B cell (primary cell): Measurements from ENCODE around the gene HES5. TPM values are rescaled to one million over a fixed set of nuclear protein-coding genes. Genes with fewer than 3 reads are reported as not detected.

Experiments
- ATAC-seq: fragments of 200-7000 bp; cut with Tn5 transposase; one replicate; pipeline ENCODE4 v1.10.0; 2021; ENCODE audit warnings: low read depth, mild to moderate bottlenecking, moderate number of reproducible peaks, moderate library complexity
- CTCF ChIA-PET: fragments of 350-600 bp; sonication (Branson Sonifier 250); formaldehyde crosslinking; loops from one replicate; lab custom pipeline; 2021; ENCODE audit warnings: antibody characterized with exemption, inconsistent platforms; lab: Charles Lee
- POLR2A ChIA-PET: fragments of 350-600 bp; sonication (Branson Sonifier 250); formaldehyde crosslinking; loops from one replicate; lab custom pipeline; 2021; ENCODE audit warnings: antibody characterized with exemption; lab: Charles Lee
- DNase-seq: peaks from one replicate; pipeline ENCODE4 v3.0.0; 2013
- H2AFZ ChIP-seq: 2 replicates; pipeline ENCODE4 v1.6.1; 2012; ENCODE audit warnings: mild to moderate bottlenecking, low read depth, low read length; ENCODE audit not compliant: insufficient read depth, poor library complexity, severe bottlenecking
- H3K27ac ChIP-seq, 2 donors: 1 replicate in 1 of 2; 2 replicates in 1 of 2; pipeline ENCODE4 v1.5.1; 2012 to 2013; ENCODE audit warnings: low read length in 2 of 2, mild to moderate bottlenecking in 2 of 2, moderate library complexity in 1 of 2
- H3K27me3 ChIP-seq, 4 experiments: fragments of 200-600 bp in 1 of 4; sonication (generic) in 1 of 4; replicated peaks in 1 of 4; 1 replicate in 2 of 4; 2 replicates in 2 of 4; pipeline versions ENCODE4 v1.6.1 to v1.7.0; 2013 to 2016; ENCODE audit warnings: low read length in 3 of 4, mild to moderate bottlenecking in 2 of 4, mixed read lengths in 1 of 4, moderate library complexity in 1 of 4; ENCODE audit not compliant: insufficient read depth in 4 of 4, control insufficient read depth in 3 of 4; ENCODE audit errors: control extremely low read depth in 1 of 4
- H3K36me3 ChIP-seq, 2 experiments: replicated peaks in 1 of 2; 1 replicate in 1 of 2; 2 replicates in 1 of 2; pipeline versions ENCODE4 v1.6.1 to v1.7.1; 2013; ENCODE audit warnings: low read length in 1 of 2; ENCODE audit not compliant: insufficient read depth in 2 of 2, control insufficient read depth in 1 of 2; ENCODE audit errors: control extremely low read depth in 1 of 2, extremely low read depth in 1 of 2
- H3K4me1 ChIP-seq, 2 donors: fragments of 200-600 bp in 1 of 2; sonication (generic) in 1 of 2; 1 replicate in 1 of 2; 2 replicates in 1 of 2; pipeline versions ENCODE4 v1.5.1 to v1.6.1; 2013 to 2017; ENCODE audit warnings: low read length in 2 of 2; ENCODE audit not compliant: control insufficient read depth in 2 of 2, insufficient read depth in 2 of 2
- H3K4me2 ChIP-seq: replicated peaks from 2 replicates; pipeline ENCODE3; 2012; ENCODE audit warnings: mild to moderate bottlenecking, low read depth, low read length; ENCODE audit not compliant: poor library complexity, severe bottlenecking
- H3K4me3 ChIP-seq, 5 experiments: fragments of 200-600 bp in 1 of 5; sonication (generic) in 1 of 5; 1 replicate in 3 of 5; 2 replicates in 2 of 5; pipeline versions ENCODE4 v1.5.1 to v1.7.0; 2011 to 2016; ENCODE audit warnings: low read length in 4 of 5, mild to moderate bottlenecking in 4 of 5, low read depth in 2 of 5, control low read depth in 1 of 5, moderate library complexity in 1 of 5; ENCODE audit not compliant: insufficient read depth in 1 of 5; ENCODE audit errors: control extremely low read depth in 1 of 5, extremely low read depth in 1 of 5
- H3K79me2 ChIP-seq: fragments of 200-600 bp; sonication (generic); one replicate; pipeline ENCODE4 v1.6.0; 2016; ENCODE audit warnings: low read length; ENCODE audit not compliant: control insufficient read depth, insufficient read depth
- H3K9ac ChIP-seq: fragments of 200-600 bp; sonication (generic); 2 replicates; pipeline ENCODE4 v1.6.1; 2017; ENCODE audit warnings: mild to moderate bottlenecking, low read length, moderate library complexity
- H3K9me3 ChIP-seq, 3 donors: one replicate each; pipeline versions ENCODE4 v1.6.1 to v1.7.1; 2013; ENCODE audit warnings: low read length in 2 of 3; ENCODE audit not compliant: control insufficient read depth in 2 of 3, insufficient read depth in 1 of 3; ENCODE audit errors: control extremely low read depth in 1 of 3
- H4K20me1 ChIP-seq: 2 replicates; pipeline ENCODE4 v1.6.0; 2012; ENCODE audit warnings: mild to moderate bottlenecking, low read length; ENCODE audit not compliant: insufficient read depth, control insufficient read depth, poor library complexity, severe bottlenecking
- H3K27ac Mint-ChIP-seq: one replicate; pipeline ENCODE4 v1.8.0; 2021; ENCODE audit warnings: mixed read lengths
- H3K27me3 Mint-ChIP-seq: one replicate; pipeline ENCODE4 v1.8.0; 2021; ENCODE audit warnings: mixed read lengths
- H3K4me1 Mint-ChIP-seq: one replicate; pipeline ENCODE4 v1.8.0; 2021; ENCODE audit warnings: mixed read lengths
- H3K4me3 Mint-ChIP-seq: one replicate; pipeline ENCODE4 v1.8.0; 2021; ENCODE audit warnings: mixed read lengths
- H3K9me3 Mint-ChIP-seq: one replicate; pipeline ENCODE4 v1.8.0; 2022; ENCODE audit warnings: mixed read lengths; ENCODE audit not compliant: insufficient read depth
- EZH2 ChIP-seq: IDR thresholded peaks from 2 replicates; pipeline ENCODE4 v1.6.1; 2012; ENCODE audit warnings: borderline replicate concordance, low read depth, mild to moderate bottlenecking, moderate library complexity, low read length; ENCODE audit not compliant: insufficient read depth, poor library complexity, severe bottlenecking
- WGBS: methylation state at CpG from one replicate; pipeline ENCODE4 v1.1.5; 2013; ENCODE audit warnings: missing lambda C conversion rate; ENCODE audit not compliant: insufficient coverage; 5-methylcytosine and 5-hydroxymethylcytosine counted together
- intact Hi-C: fragments of 100-400 bp; cut with micrococcal nuclease; formaldehyde crosslinking; loops from one replicate; pipeline ENCODE4 v1.10.0; 2022
- polyA plus RNA-seq: library from polyadenylated mRNA; depleted of rRNA; stranded (reverse); fragments of >200 nt; gene quantifications from 2 replicates; pipeline ENCODE4 v1.2.3, GENCODE V29; 2012
- total RNA-seq, 2 donors: library from RNA; stranded (reverse); fragments of 120-200 nt in 1 of 2; gene quantifications; 1 replicate in 1 of 2; 2 replicates in 1 of 2; pipeline versions ENCODE4 v1.2.3 to v1.2.4, GENCODE V29; 2013 to 2022
- TF ChIP-seq, protein P1 (sequence below): fragments of 200-600 bp; IDR thresholded peaks from one replicate; pipeline ENCODE4 v1.8.0; 2022; ENCODE audit warnings: antibody characterized with exemption, mild to moderate bottlenecking

Gene HES5
- total and polyA plus RNA-seq, 2 donors (not counting 1 experiment from before 2014, with no cell fraction given): not detected

DNA sequence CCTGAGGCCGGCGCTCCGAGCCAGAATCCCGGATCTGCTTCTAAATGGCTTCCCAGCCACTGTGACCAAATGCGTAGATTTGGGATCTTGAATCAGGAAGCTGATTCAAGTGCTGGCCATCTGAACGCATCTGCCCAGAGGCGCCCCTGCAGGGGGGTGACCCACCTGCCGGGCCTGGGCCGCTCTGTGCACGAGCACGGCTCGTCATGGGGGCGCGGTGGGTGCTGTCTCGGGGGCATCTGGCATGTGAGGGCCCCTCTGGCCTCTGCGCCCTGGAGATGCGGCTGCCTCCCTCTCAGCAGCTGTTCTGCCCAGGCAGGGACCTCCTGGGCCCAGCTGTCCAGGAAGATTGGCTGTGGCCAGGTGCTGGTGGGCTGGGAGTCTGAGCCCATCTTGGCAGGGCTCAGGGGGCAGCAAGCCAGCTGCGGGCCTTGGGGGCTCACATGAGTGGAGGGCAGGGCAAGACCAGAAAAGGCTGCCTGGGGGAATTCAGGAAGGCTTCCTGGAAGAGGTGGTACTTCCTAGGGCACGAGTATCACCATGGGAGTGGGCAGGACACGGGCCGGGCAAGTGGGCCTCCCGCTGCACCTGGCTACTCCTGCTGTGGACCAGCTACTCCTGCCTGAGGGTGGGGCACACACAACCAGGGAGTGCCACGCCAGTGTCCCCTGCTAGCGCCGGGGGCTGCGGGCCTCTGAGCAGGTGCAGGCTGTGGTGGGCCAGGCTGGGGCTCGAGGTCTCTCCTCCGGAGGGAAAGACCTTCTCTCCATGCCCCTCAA lies 28.8 kb downstream of the HES5 start:
- Histone ChIP-seq H3K4me1 (peaks cover 49 to 54% of the 10 kb centered on the region in 2 donors), H2AFZ (no peak overlapping the region), H3K4me2 (peak overlapping the region; percentile 25), H4K20me1 (peaks cover 10% of the 10 kb centered on the region), H3K4me3 (no peak overlapping the region), H3K27ac (no peak overlapping the region), H3K9me3 (no peaks in the 10 kb centered on the region), H3K79me2 (no peaks in the 10 kb centered on the region), H3K9ac (no peak overlapping the region), H3K36me3 (no peaks in the 10 kb centered on the region), H3K27me3 (no peaks in the 10 kb centered on the region)
- H3K4me1 Mint-ChIP-seq: peaks cover 42% of the 10 kb centered on the region
- intact Hi-C loops: no loop called here
- no peaks in the 10 kb centered on the region for H3K9me3 Mint-ChIP-seq
- DNase-seq (no peak), ATAC-seq (no peak)
- no peak overlapping the region for H3K4me3 Mint-ChIP-seq
- TF ChIP-seq, protein P1, sequence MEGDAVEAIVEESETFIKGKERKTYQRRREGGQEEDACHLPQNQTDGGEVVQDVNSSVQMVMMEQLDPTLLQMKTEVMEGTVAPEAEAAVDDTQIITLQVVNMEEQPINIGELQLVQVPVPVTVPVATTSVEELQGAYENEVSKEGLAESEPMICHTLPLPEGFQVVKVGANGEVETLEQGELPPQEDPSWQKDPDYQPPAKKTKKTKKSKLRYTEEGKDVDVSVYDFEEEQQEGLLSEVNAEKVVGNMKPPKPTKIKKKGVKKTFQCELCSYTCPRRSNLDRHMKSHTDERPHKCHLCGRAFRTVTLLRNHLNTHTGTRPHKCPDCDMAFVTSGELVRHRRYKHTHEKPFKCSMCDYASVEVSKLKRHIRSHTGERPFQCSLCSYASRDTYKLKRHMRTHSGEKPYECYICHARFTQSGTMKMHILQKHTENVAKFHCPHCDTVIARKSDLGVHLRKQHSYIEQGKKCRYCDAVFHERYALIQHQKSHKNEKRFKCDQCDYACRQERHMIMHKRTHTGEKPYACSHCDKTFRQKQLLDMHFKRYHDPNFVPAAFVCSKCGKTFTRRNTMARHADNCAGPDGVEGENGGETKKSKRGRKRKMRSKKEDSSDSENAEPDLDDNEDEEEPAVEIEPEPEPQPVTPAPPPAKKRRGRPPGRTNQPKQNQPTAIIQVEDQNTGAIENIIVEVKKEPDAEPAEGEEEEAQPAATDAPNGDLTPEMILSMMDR: no peak
- CTCF ChIA-PET: no interaction called here
- H3K27me3 Mint-ChIP-seq: no peaks in the 10 kb centered on the region
- H3K27ac Mint-ChIP-seq: no peak overlapping the region
- WGBS: 83% methylated on average over 28 of the region's 28 CpGs
- POLR2A ChIA-PET: interaction anchor here (1.2 kb wide), 1 partner anchor 45 kb away, joined by 4 read pairs; no protein-coding TSS in a partner anchor

DNA sequence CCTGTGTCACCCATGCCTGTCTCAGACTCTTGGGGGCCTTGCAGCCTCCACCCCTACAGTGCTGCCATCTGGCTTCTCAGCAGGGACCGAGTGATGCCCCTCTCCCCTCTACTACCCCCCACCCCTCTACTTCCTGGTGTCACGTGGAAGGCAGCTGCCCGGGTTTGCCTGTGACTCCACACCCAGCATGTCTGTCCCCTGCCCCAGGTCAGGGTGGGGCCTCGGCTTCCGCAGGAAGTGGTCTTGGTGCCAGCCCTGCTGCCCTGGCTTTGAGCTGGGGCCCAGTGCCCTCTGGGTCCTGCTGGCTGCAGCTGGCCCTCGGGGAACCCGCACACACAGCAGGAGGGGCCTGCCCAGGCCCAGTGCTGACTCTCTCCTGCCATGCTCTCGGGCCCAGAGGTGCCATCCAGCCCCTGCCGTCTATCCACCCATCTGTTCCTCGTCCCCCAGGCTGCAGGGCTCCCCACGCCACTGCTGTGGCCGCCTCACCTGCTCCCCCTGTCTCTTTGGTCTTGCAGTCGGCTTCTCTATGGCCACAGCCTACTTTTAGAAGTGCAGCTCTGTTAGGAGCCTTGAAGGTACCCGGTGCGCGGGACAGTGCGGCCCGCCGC lies 30.0 kb downstream of the HES5 start:
- H3K4me3 Mint-ChIP-seq: peak overlapping the region; percentile 65
- H3K27me3 Mint-ChIP-seq: no peaks in the 10 kb centered on the region
- Histone ChIP-seq H3K9ac (peak overlapping the region; percentile 37), H3K27me3 (no peaks in the 10 kb centered on the region), H3K9me3 (peaks cover 0 to 2% (median 0%) of the 10 kb centered on the region in 3 donors), H3K4me1 (peaks cover 60 to 66% of the 10 kb centered on the region in 2 donors), H3K36me3 (no peaks in the 10 kb centered on the region), H3K4me2 (peak overlapping the region; percentile 81), H3K27ac (peak overlapping the region in 1 of 2 donors; percentile 30), H4K20me1 (no peaks in the 10 kb centered on the region), H3K4me3 (no peak overlapping the region), H3K79me2 (no peaks in the 10 kb centered on the region), H2AFZ (peak overlapping the region; percentile 51)
- peak; percentile 8 for ATAC-seq
- no peak for DNase-seq
- WGBS: 57% methylated on average over 19 of the region's 19 CpGs
- CTCF ChIA-PET: interaction anchor here (0.6 kb wide), 1 partner anchor 304 kb away, joined by 3 read pairs; no protein-coding TSS in a partner anchor
- TF ChIP-seq EZH2: no peak
- TF ChIP-seq, protein P1: no peak
- POLR2A ChIA-PET: interaction anchor here (0.6 to 1.2 kb wide), 3 partner anchors 12 to 1278 kb away, joined by 3 to 4 read pairs (median 4); no protein-coding TSS in a partner anchor
- no peaks in the 10 kb centered on the region for H3K9me3 Mint-ChIP-seq
- H3K27ac Mint-ChIP-seq: peak overlapping the region; percentile 77
- intact Hi-C loops: loop anchor here (5.0 kb wide), 1 partner anchor 47 kb away; no protein-coding TSS in a partner anchor
- H3K4me1 Mint-ChIP-seq: peaks cover 51% of the 10 kb centered on the region
